ENCODE measurements around the gene CHIC2. TPM values are rescaled to one million over a fixed set of nuclear protein-coding genes. Genes with fewer than 3 reads are reported as not detected.

The CHIC2 gene
- total RNA-seq, 1 experiment from 2014 or later = 17.7 TPM

DNA sequence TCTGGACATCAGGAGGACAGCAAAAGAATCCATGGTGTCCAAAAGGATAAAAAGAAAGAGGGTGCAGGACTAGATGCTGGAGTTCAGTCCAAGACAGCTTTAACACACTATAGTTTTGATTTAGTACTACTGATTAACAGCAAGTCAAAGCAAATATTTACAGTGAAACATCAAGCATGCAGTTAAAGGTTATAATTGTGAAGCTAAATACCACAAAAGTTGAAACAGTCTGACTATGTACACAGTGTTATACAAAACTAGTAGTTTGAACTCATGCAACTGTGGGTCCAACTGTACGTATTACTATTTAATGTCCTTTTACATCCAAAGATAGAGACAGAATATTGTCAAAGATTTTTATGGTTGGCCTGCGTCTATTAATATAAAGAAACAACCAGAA, 57.6 kb downstream of the CHIC2 start:
- no peak for DNase-seq (ENCODE audit: low spot score)

DNA sequence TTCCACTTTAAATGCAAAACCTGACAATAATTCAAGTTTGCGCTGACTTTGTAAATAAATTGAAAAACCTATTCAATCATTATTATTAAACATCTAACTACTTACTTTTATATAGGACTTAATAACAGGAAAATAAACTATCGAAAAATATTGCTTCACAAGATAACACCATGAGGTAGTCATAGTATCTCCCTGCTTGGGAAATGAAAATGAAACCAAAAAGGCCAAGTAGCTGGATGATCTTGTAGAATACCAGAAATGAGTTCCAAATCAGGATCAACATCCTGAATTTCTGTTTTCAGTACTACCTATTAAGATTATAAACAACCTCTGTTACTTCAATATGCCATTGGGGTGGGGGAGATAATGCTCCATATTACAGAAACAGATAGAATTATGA, 58.9 kb downstream of the CHIC2 start:
- no peak for DNase-seq (ENCODE audit: low spot score)

DNA sequence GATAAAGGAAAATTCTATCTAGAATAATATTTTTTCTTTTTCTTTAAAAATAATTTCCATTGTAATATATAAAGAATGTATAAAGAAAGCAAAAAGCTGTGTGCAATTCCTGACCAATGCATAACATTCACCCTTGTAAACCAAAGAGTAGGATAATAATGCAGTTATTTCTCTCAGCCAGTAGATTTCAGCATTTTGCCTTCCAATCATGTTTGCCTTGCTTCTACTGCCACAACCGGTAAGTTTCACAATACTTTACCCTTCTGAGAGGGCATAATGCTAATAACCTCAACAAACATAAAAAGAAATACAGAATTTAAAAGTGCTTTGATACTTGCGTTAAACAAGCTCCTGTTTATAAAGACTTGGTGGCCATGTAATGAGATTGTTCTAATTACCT, 59.9 kb downstream of the CHIC2 start:
- no peak for DNase-seq (ENCODE audit: low spot score)

DNA sequence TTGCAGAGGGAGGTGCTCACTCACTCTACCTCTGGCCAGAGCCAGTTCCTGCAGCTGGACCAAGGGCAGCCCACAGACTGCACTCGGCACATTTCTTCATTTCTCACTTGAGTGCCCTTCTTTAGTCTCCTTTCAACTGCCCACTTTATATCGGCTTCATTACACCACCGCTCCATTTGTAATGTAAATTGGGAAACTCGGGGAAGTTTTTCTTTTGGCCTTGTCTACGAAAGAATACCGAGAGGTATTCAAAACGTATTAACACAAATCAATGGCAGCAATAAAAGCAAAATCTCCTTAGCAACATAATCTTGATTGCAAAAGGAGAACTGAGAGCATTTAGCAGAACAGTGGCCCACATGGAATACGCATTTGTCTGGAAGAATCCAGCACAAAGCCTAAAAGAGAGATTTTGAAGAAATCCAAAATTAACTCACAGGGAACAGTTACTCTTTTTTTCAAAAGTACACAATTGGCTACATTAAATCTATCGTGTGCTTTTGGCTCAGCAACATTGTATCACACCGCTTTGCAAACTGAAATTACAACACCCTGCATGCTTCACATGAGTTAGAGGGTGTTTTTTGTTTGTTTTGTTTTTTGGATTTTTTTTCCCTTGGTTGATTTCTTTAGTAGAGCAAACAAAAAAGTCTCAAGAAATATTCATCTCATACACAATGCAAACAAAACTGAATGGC, 62.6 kb downstream of the CHIC2 start:
- no peak for DNase-seq (ENCODE audit: low spot score)

DNA sequence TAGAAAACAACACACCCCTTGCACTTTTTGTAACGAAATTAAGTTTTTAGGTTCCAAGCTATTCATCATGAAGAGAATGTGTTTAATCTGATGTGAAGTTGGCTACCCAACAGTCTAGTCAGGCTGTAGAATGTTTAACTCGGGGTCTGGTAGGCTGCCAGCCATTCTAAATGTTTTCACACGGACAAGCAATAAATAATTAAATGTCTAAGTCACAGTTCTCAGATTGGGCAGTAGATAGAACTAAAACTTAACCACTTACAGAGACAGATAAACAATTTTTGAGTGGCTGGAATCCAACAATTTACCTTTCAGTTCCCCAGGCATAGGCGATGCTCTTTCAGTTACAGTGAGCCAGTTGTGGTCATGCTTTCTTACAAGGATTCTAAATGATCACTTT, 66.5 kb downstream of the CHIC2 start:
- DNase-seq (ENCODE audit: low spot score) = no peak

DNA sequence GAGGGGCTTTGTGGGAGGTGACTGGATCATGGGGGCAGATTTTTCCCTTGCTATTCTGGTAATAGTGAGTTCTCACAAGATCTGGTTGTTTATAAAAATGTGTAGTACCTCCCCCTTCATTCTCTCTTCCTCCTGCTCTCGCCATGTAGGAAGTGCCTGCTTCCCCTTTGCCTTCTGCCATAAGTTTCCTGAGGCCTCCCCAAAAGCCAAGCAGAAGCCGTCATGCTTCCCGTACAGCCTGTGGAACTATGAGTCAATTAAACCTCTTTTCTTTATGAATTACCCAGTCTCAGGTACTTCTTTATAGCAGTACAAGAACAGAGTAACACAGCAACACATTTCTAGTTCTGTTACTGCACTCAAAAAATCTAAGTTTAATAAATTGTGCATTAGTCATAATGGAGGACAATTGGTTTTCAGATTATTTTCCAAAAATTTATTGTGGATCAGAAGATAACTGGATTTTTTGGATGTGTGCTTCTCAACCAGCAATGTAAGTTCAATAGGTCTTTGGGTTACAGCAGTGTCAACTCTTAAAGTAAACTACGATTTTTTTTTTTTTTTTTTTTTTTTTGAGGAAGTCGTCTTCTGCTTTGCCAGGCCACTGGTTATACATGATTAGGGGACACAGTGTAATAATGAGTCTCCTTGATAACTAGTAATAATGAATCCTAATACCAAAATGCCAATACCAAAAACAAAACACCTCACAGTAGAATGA, 69.9 kb downstream of the CHIC2 start:
- no peak for DNase-seq (ENCODE audit: low spot score)

DNA sequence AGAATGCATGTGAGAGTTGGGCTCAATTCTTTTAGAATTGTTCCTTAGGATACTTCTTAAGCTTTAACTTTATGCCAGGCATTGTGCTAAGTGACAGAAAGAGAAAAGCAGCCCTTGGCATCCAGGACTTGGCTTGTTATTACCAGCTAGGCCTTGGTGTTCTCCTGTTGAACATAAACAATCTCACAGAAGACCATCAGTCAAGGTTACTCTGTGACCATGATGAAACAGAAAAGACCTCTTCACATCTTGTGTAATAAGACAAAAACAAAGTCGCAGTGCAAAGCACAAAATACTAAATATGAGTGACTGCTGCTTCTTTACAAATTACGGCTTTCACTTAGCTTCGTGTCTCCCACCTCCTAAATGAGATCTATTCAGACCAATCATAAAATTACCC, 71.6 kb downstream of the CHIC2 start:
- DNase-seq (ENCODE audit: low spot score) = no peak

DNA sequence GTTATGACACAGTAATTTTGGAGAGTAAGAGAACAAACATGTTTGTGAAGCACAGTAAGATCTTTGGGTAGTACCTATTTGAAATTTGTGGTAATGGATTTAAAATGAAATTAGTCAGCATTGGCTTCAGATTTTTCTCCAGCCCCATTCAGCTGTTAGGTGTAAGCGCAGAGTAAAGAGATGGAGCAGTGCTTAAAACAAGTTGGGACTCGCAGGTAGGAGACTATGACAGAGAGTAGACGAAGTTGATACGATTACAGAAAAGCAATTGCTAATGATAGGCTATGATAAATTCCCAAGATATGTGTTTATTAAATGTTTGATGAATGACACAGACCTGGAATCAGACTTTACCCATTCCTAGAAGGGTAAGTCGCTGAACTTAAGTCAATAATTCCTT, 72.6 kb downstream of the CHIC2 start:
- DNase-seq (ENCODE audit: low spot score) = no peak

DNA sequence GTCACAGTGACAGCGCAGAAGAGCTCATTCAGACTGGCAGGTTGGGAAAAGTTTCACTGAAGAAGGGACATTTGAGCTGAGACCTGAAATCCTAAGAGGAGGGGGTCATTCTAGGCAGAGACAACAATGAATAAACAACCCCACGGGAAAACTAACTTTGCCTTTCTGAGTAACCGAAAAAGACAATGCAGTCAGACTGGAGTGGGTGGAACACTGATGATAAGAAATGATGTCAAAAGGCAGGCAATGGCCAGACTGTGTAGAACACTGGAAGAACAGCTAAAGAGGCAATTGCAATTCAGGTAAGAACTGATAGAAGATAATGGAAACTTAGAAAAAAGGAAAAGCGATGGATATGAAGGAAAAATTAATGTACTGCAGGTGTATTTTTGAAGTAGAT, 73.8 kb downstream of the CHIC2 start:
- DNase-seq (ENCODE audit: low spot score) = no peak

DNA sequence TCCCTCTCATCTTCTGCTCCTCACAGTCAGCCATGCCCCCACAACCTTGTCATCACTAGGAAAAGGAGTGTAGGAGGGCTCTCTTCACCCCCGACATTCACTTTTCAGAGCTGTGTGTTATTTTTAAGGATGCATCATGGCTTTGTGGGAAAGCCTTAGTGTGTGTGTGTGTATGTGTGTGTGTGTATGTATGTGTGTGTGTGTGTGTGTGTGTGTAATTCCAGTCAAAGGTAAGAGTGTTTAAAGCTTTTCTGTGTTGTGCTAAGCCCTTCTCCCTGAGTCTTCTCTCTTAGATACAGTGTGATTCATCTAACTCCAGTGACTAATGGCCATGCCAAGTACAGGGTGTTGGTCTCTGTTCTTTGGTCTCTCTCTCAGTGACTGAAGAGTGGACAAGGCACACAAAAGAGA, 76.6 kb downstream of the CHIC2 start:
- DNase-seq (ENCODE audit: low spot score) = no peak

DNA sequence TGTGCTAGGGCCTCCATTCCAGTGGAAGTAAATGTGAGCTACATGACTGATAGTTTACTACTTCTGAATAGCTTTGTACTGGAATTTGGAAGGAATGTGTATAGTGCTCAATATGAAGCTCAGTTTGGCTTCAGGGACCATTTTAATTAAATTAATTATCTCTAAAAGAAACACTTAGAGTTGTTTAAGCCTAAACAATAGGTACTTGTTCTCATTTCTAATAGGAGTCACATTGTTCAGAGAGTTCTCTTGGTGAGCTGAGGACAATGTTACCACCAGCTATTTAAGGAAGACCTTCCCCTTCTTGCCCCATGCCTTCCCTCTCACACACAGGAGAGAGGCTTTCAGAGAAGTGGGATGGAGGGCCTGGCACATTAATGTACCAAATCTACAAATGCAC, 78.3 kb downstream of the CHIC2 start:
- DNase-seq (ENCODE audit: low spot score) = no peak

DNA sequence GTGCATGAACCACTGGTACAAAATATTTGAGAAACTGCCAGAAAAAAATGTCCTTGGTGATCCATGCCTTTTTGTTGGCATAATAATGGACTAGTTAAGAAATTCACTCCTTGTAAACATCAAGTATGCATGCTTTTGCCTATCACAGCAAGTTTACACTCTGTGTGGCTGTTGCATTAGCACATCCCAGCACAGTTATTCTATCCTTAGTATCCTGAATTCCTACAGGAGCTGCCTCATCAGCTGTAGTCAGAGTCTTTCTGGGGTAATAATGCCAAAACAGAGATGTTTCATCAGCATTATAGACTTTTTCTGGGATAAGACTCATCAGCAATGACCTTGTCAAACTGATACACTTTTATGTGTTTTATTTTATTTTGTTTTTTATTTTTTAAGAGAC, 82.8 kb downstream of the CHIC2 start:
- DNase-seq (ENCODE audit: low spot score) = no peak

DNA sequence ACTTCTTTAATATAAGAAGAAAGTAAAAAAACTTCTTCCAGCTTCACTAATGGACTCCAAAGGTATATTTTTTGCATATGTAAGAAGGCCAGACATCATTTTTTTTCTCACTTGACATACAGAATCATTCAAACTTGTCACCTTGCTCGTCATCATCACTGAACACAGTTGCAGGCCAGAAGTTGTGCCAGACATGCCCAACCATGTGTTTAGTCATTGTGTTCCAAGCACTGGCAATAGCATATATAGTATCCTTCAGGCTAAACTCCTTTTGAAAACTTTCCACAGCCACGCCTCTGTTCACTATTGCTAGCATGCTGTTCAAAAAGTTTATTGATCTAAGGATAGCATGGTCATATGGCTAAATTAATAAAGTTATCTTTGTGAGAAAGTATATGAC, 83.3 kb downstream of the CHIC2 start:
- no peak for DNase-seq (ENCODE audit: low spot score)

DNA sequence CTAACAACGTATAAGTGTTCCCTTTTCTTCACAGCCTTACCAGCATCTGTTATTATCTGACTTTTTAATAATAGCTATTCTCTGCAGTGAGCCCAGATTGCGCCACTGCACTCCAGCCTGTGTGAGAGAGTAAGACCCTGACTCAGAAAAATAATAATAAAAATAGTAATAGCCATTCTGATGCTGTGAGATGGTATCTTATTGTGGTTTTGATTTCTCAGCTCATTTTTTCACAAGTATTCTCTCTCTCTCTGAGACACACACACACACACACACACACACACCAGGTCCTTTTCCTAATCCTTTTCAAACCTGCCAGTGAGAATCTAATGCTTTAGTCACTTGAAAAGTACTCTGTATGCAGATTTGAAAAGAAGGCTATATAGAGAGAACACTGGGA, 89.8 kb downstream of the CHIC2 start:
- no peak for DNase-seq (ENCODE audit: low spot score)

DNA sequence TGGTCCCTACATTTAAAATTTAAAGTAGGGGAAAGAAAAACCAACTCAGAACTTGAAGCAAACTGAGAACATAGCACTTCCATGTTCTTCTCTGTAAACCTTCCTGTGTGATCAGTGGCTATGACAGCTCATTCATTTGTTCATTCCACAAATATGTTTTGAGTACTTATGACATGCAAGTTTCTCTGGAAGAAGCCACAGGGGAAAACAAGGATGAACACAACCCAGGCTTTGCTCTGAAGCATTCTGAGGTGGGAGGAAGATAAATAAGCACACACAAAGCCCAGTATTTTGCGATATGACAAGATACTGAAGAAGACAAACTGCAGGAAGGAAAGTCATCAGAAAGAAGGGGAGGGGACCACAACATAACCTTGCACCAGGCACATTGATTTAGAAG, 96.4 kb downstream of the CHIC2 start:
- no peak for DNase-seq (ENCODE audit: low spot score)

DNA sequence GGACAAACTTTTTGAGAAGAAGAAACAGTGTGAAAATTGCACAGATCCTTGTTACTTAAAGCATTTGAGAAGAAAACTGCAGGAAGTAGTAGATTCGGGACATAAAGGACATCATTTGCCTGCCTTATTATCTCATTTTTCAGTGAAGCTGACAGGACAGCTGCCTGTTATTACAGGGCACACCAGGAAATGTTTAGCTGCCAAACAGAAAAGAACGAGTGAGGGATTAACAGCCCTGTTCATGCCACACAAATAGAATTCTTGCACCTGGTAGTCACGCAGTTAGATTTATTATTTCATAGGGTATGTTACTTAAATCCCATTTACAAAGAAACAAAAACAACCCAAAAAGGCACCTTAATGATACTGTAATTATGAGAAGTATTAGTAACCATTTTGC, 100.6 kb downstream of the CHIC2 start:
- DNase-seq (ENCODE audit: low spot score) = no peak

DNA sequence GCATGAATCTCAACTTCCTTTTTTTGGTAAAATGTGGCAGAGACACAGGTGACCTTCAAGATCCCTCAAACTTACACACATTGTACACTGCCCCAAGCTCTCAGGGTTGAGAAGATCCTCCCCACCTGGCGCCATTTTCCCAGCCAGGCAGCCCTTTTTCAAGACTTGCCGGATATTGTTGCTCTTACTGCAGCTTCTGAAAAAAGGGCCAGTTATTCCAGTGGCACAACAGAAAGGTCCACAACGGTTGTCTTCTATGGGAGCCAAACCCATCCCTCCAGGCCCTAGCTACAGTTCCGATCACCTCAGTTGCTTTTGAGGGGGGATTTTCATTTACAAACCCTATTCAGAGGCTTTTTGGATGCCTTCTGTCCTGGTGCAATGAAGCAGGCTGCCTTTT, 101.1 kb downstream of the CHIC2 start:
- no peak for DNase-seq (ENCODE audit: low spot score)

DNA sequence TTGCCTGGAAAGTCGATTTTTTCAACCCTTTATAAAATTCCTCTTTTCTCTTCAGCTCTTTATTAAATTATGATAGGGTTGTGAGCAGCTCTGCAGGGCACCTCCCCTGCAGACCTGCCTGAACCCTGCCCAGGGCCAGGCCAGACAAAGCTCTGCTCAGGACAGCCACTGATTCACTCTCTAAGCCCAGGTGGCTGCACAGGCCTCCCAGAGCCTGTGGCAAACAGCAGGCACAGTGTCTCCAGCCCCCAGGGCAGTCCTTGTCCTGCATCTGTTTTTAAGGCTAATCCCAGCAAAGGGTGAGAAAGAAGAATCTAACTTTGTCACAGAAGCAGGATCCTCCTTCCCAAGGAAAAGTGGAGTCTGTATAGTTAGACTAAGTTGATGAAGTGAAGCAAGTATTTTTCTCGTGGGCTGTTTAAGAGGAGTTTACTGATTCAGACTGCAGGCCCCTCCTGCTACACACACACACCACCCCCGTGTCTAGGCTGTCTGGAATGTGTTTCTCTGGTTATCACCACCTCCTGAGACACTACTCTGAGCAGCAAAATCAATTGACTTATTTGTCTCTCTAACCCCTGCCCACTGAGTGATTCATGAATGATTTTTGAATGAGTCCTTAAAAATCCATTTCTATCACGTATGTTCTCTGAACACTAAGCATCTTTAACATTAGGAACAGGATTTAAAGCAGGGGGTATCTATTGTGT, 101.7 kb downstream of the CHIC2 start:
- DNase-seq (ENCODE audit: low spot score) = no peak

DNA sequence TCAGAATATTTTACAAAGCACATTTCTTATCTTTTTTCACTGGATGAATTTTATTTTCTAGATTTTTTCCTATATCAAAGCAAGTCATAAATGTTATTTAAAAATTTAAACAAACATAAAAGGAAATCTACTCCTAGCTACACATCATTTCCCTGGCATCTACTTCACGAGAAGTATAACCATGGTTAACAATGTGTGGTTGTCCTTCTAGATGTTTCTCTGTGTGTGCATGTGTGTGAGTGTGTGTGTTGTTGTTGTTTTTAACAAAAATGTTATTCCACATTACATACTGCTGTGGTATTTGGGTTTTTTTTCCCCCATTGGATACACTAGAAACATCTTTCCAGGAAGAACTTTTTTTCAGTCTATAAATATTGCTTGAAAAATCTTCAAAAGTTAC, 103.1 kb downstream of the CHIC2 start:
- DNase-seq (ENCODE audit: low spot score) = no peak

DNA sequence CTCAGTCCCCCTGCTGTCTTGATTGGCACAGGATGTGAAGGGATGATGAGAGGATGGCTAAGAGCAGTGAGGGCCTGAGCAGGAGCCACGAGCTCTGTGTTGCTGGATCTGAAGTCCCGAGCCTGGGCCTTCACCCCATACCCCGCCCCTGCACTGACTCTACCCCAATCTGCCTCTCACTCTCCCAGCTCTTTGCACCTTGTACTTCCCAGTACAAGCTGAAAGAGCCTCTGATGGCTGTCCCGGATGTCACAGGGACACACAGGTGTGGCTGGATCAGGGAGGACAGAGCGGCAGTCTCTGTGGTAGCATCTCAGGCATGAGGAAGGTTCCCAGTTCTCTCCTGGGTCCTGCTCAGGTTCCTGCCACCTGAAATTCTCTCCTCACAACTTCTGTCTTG, 103.6 kb downstream of the CHIC2 start:
- no peak for DNase-seq (ENCODE audit: low spot score)

Measured in H4 (cell line).